GM23248 (cell line): ENCODE results near the gene NRG3. TPM values are rescaled to one million over a fixed set of nuclear protein-coding genes. Genes with fewer than 3 reads are reported as not detected.

Experiments
- DNase-seq: peaks from one replicate; pipeline ENCODE4 v3.0.0-alpha.2; 2015
- H2AFZ ChIP-seq: fragments of 200-600 bp; sonication (generic); 2 replicates; pipeline ENCODE4 v1.6.1; 2016; ENCODE audit warnings: antibody characterized with exemption
- H3F3A ChIP-seq: fragments of 200-600 bp; sonication (generic); 2 replicates; pipeline ENCODE4 v1.6.1; 2016; ENCODE audit warnings: mild to moderate bottlenecking, antibody characterized with exemption, mixed run types; ENCODE audit not compliant: insufficient read depth
- H3K27ac ChIP-seq: fragments of 200-600 bp; sonication (generic); 2 replicates; pipeline ENCODE4 v1.5.1; 2016; ENCODE audit warnings: mild to moderate bottlenecking
- H3K27me3 ChIP-seq: fragments of 200-600 bp; sonication (generic); replicated peaks from 2 replicates; pipeline ENCODE4 v1.6.1; 2016; ENCODE audit warnings: mild to moderate bottlenecking; ENCODE audit not compliant: insufficient read depth
- H3K36me3 ChIP-seq: fragments of 200-600 bp; sonication (generic); 2 replicates; pipeline ENCODE4 v1.6.1; 2016; ENCODE audit warnings: low read depth, mild to moderate bottlenecking
- H3K4me1 ChIP-seq: fragments of 200-600 bp; sonication (generic); 2 replicates; pipeline ENCODE4 v1.6.1; 2016; ENCODE audit warnings: mild to moderate bottlenecking; ENCODE audit not compliant: insufficient read depth
- H3K4me2 ChIP-seq: fragments of 200-600 bp; sonication (generic); one replicate; pipeline ENCODE4 v1.6.1; 2016; ENCODE audit warnings: mild to moderate bottlenecking; ENCODE audit not compliant: unreplicated experiment
- H3K4me3 ChIP-seq: fragments of 200-600 bp; sonication (generic); 2 replicates; pipeline ENCODE4 v1.5.1; 2016; ENCODE audit warnings: mild to moderate bottlenecking
- H3K79me2 ChIP-seq: fragments of 200-600 bp; sonication (generic); 2 replicates; pipeline ENCODE4 v1.6.1; 2016; ENCODE audit warnings: mild to moderate bottlenecking; ENCODE audit not compliant: insufficient read depth
- H3K9ac ChIP-seq: fragments of 200-600 bp; sonication (generic); 2 replicates; pipeline ENCODE4 v1.6.1; 2016; ENCODE audit warnings: mild to moderate bottlenecking
- H3K9me2 ChIP-seq: fragments of 200-600 bp; sonication (generic); 2 replicates; pipeline ENCODE4 v1.6.1; 2016; ENCODE audit warnings: mixed run types, mild to moderate bottlenecking, moderate library complexity; ENCODE audit not compliant: insufficient read depth
- H3K9me3 ChIP-seq: fragments of 200-600 bp; sonication (generic); one replicate; pipeline ENCODE4 v1.6.1; 2017; ENCODE audit warnings: low read depth
- H4K20me1 ChIP-seq: fragments of 200-600 bp; sonication (generic); 2 replicates; pipeline ENCODE4 v1.6.0; 2016; ENCODE audit not compliant: insufficient read depth
- EZH2 ChIP-seq: fragments of 200-600 bp; sonication (generic); IDR thresholded peaks from 2 replicates; pipeline ENCODE4 v1.6.1; 2018; ENCODE audit warnings: antibody characterized with exemption, mild to moderate bottlenecking; ENCODE audit not compliant: insufficient read depth, poor library complexity, severe bottlenecking
- EZH2phosphoT487 ChIP-seq: fragments of 200-600 bp; sonication (generic); IDR thresholded peaks from 2 replicates; pipeline ENCODE4 v1.6.1; 2018; ENCODE audit warnings: antibody characterized with exemption, moderate library complexity, mild to moderate bottlenecking, low read depth; ENCODE audit not compliant: insufficient read depth
- WGBS, 2 experiments: methylation state at CpG; one replicate each; pipeline ENCODE4 v1.1.6; 2015 to 2017; ENCODE audit warnings: low lambda C conversion rate in 2 of 2, low coverage in 1 of 2; ENCODE audit errors: missing lambda C conversion rate in 2 of 2; 5-methylcytosine and 5-hydroxymethylcytosine counted together
- in situ Hi-C: fragments of 300-500 bp; cut with MboI; formaldehyde crosslinking; loops from 2 replicates; pipeline ENCODE4 v1.15.0; 2020
- polyA plus RNA-seq: library from polyadenylated mRNA; unstranded; fragments of >200 nt; fragmentation: Nextera tagmentation; extraction: Ambion mirVana; gene quantifications from 2 replicates; pipeline ENCODE4 v1.2.1, GENCODE V29; 2016
- total RNA-seq: library from RNA; depleted of rRNA; stranded (reverse); fragments of >200 nt; shearing (Covaris generic); gene quantifications from 2 replicates; pipeline ENCODE4 v1.2.3, GENCODE V29; 2014

Gene NRG3
- total and polyA plus RNA-seq, 2 experiments from 2014 or later = not detected

- Histone ChIP-seq H3K9me3 (no peaks in the 10 kb centered on the region), H3K36me3 (no peaks in the 10 kb centered on the region), H3K4me1 (no peaks in the 10 kb centered on the region), H3K79me2 (no peaks in the 10 kb centered on the region), H3K4me3 (no peak overlapping the region), H3K4me2 (no peak overlapping the region), H3K27me3 (no peaks in the 10 kb centered on the region), H3K9ac (no peak overlapping the region), H4K20me1 (no peaks in the 10 kb centered on the region), H3K9me2 (no peaks in the 10 kb centered on the region), H3F3A (no peaks in the 10 kb centered on the region), H2AFZ (no peak overlapping the region), H3K27ac (no peak overlapping the region)
- TF ChIP-seq EZH2 (no peak), EZH2phosphoT487 (no peak)
- 11 to 12% methylated on average over 3 of the region's 3 CpGs for WGBS, 2 experiments
- DNase-seq = no peak
- in situ Hi-C loops = no loop called here
Observed at GRCh38 chr10:82144153-82144552, 269.2 kb downstream of the NRG3 start.

GRCh38 chr10:82148764-82149163, 273.8 kb downstream of the NRG3 start:
- H3K9ac ChIP-seq = no peak overlapping the region
- in situ Hi-C loops = no loop called here
- H4K20me1 ChIP-seq = no peaks in the 10 kb centered on the region
- TF ChIP-seq EZH2 (no peak), EZH2phosphoT487 (no peak)
- no peaks in the 10 kb centered on the region for H3K36me3 ChIP-seq
- H3K4me3 ChIP-seq = no peak overlapping the region
- no peak for DNase-seq
- 0 to 8% methylated on average over 1 of the region's 1 CpG for WGBS, 2 experiments
- no peak overlapping the region for H3K4me2 ChIP-seq
- H3K4me1 ChIP-seq = no peaks in the 10 kb centered on the region
- no peaks in the 10 kb centered on the region for H3K27me3 ChIP-seq
- no peaks in the 10 kb centered on the region for H3K9me3 ChIP-seq
- no peak overlapping the region for H2AFZ ChIP-seq
- H3K27ac ChIP-seq = no peak overlapping the region
- no peaks in the 10 kb centered on the region for H3K79me2 ChIP-seq
- H3F3A ChIP-seq = no peaks in the 10 kb centered on the region
- H3K9me2 ChIP-seq = no peaks in the 10 kb centered on the region

GRCh38 chr10:82149674-82150073, 274.7 kb downstream of the NRG3 start:
- Histone ChIP-seq H2AFZ (no peak overlapping the region), H3F3A (no peaks in the 10 kb centered on the region), H3K9ac (no peak overlapping the region), H3K27me3 (no peaks in the 10 kb centered on the region), H3K9me3 (no peaks in the 10 kb centered on the region), H4K20me1 (no peaks in the 10 kb centered on the region), H3K27ac (no peak overlapping the region), H3K36me3 (no peaks in the 10 kb centered on the region), H3K4me3 (no peak overlapping the region), H3K4me2 (no peak overlapping the region), H3K79me2 (no peaks in the 10 kb centered on the region), H3K4me1 (no peaks in the 10 kb centered on the region), H3K9me2 (no peaks in the 10 kb centered on the region)
- no peak for DNase-seq
- in situ Hi-C loops = no loop called here
- WGBS, 2 experiments = 0 to 4% methylated on average over 4 of the region's 4 CpGs
- no peak for TF ChIP-seq EZH2phosphoT487

GRCh38 chr10:82150123-82150900, 275.3 kb downstream of the NRG3 start:
- Histone ChIP-seq H2AFZ (no peak overlapping the region), H3K27ac (no peak overlapping the region)

GRCh38 chr10:82160307-82160706, 285.3 kb downstream of the NRG3 start:
- H3F3A ChIP-seq = no peaks in the 10 kb centered on the region
- no peaks in the 10 kb centered on the region for H3K4me1 ChIP-seq
- H4K20me1 ChIP-seq = no peaks in the 10 kb centered on the region
- H3K9me2 ChIP-seq = no peaks in the 10 kb centered on the region
- TF ChIP-seq EZH2phosphoT487 (no peak), EZH2 (no peak)
- no peak overlapping the region for H2AFZ ChIP-seq
- no peak for DNase-seq
- H3K79me2 ChIP-seq = no peaks in the 10 kb centered on the region
- H3K27me3 ChIP-seq = no peaks in the 10 kb centered on the region
- no peak overlapping the region for H3K4me3 ChIP-seq
- H3K9ac ChIP-seq = no peak overlapping the region
- in situ Hi-C loops = no loop called here
- H3K36me3 ChIP-seq = no peaks in the 10 kb centered on the region
- no peaks in the 10 kb centered on the region for H3K9me3 ChIP-seq
- 4 to 5% methylated on average over 1 of the region's 1 CpG for WGBS, 2 experiments
- H3K4me2 ChIP-seq = no peak overlapping the region
- H3K27ac ChIP-seq = no peak overlapping the region

More at GRCh38 chr10:82150123-82150900, 275.3 kb downstream of the NRG3 start:
- Histone ChIP-seq H3F3A (no peaks in the 10 kb centered on the region), H3K27me3 (no peaks in the 10 kb centered on the region), H3K36me3 (no peaks in the 10 kb centered on the region), H3K9ac (no peak overlapping the region), H3K4me2 (no peak overlapping the region), H3K79me2 (no peaks in the 10 kb centered on the region), H3K9me3 (no peaks in the 10 kb centered on the region), H4K20me1 (no peaks in the 10 kb centered on the region), H3K4me3 (no peak overlapping the region), H3K9me2 (no peaks in the 10 kb centered on the region), H3K4me1 (no peaks in the 10 kb centered on the region)
- in situ Hi-C loops = no loop called here
- TF ChIP-seq EZH2phosphoT487 (no peak), EZH2 (no peak)
- no peak for DNase-seq
- WGBS, 2 experiments = 23 to 26% methylated on average over 9 of the region's 9 CpGs
